ENCODE results near the gene ZNF408.
"Not testable (repeated sequence)": the region's sequence is repeated elsewhere in the genome, so short reads cannot be mapped to it uniquely, and the experiment has no call there.

Gene ZNF408

GRCh38 chr11:46700241-46701077, at the start of gene ZNF408, which contains the start of gene ARHGAP1:
TSS of gene ZNF408 (plus strand) at chr11:46701031. CDS start at chr11:46701048, 17 bp downstream.
TSS of gene ARHGAP1 (minus strand) at chr11:46700619. CDS start at chr11:46696107, 4,512 bp downstream.
- DNase-seq (ENCODE audit: low read depth in 2 of 2), result peak; percentile 97 to 98

- DNase-seq (ENCODE audit: low read depth in 2 of 2), result no peak
These were observed 45.2 kb upstream of the ZNF408 start for GRCh38 chr11:46655631-46656030.

GRCh38 chr11:46657186-46657585, 43.6 kb upstream of the ZNF408 start:
- DNase-seq (ENCODE audit: low read depth in 2 of 2), result no peak

- DNase-seq (ENCODE audit: low read depth in 2 of 2), result no peak
These were observed 42.6 kb upstream of the ZNF408 start for GRCh38 chr11:46658259-46658658.

GRCh38 chr11:46659908-46660307, 40.9 kb upstream of the ZNF408 start:
- no peak for DNase-seq (ENCODE audit: low read depth in 2 of 2)

- DNase-seq (ENCODE audit: low read depth in 2 of 2), result no peak
These were observed 39.0 kb upstream of the ZNF408 start for GRCh38 chr11:46661836-46662235.

- no peak for DNase-seq (ENCODE audit: low read depth in 2 of 2)
These were observed 38.5 kb upstream of the ZNF408 start for GRCh38 chr11:46662366-46662765.

- DNase-seq (ENCODE audit: low read depth in 2 of 2), result no peak
These were observed 37.4 kb upstream of the ZNF408 start for GRCh38 chr11:46663277-46663940.

- no peak for DNase-seq (ENCODE audit: low read depth in 2 of 2)
These were observed 36.2 kb upstream of the ZNF408 start for GRCh38 chr11:46664612-46665011.

- no peak for DNase-seq (ENCODE audit: low read depth in 2 of 2)
These were observed 35.5 kb upstream of the ZNF408 start for GRCh38 chr11:46665356-46665755.

GRCh38 chr11:46666516-46666915, 34.3 kb upstream of the ZNF408 start:
- no peak for DNase-seq (ENCODE audit: low read depth in 2 of 2)

GRCh38 chr11:46667043-46667481, 33.8 kb upstream of the ZNF408 start:
- no peak for DNase-seq (ENCODE audit: low read depth in 2 of 2)

- no peak for DNase-seq (ENCODE audit: low read depth in 2 of 2)
These were observed 32.2 kb upstream of the ZNF408 start for GRCh38 chr11:46668480-46669085.

GRCh38 chr11:46669711-46670139, 31.1 kb upstream of the ZNF408 start:
- DNase-seq (ENCODE audit: low read depth in 2 of 2), result no peak

- DNase-seq (ENCODE audit: low read depth in 2 of 2), result not testable (repeated sequence)
These were observed 30.3 kb upstream of the ZNF408 start for GRCh38 chr11:46670521-46670920.

GRCh38 chr11:46671958-46672315, 28.9 kb upstream of the ZNF408 start:
- DNase-seq (ENCODE audit: low read depth in 2 of 2), result no peak

- DNase-seq (ENCODE audit: low read depth in 2 of 2), result no peak
These were observed 28.4 kb upstream of the ZNF408 start for GRCh38 chr11:46672381-46672839.

- DNase-seq (ENCODE audit: low read depth in 2 of 2), result no peak
These were observed 26.9 kb upstream of the ZNF408 start for GRCh38 chr11:46673713-46674462.

GRCh38 chr11:46674463-46675287, 26.2 kb upstream of the ZNF408 start:
- DNase-seq (ENCODE audit: low read depth in 2 of 2), result no peak

- no peak for DNase-seq (ENCODE audit: low read depth in 2 of 2)
These were observed 25.5 kb upstream of the ZNF408 start for GRCh38 chr11:46675288-46675851.

Data from stimulated activated CD4-positive, alpha-beta T cell treated with anti-CD3 and anti-CD28 coated beads, Interleukin-1b, Interleukin-23, amount 100 ng/mL, for 1 hour (primary cell).